ENCODE measurements around the gene SEC24B. TPM values are rescaled to one million over a fixed set of nuclear protein-coding genes. Genes with fewer than 3 reads are reported as not detected.
A peak's percentile ranks its signal among the peaks of the same experiment; 100 is the strongest.

SEC24B gene
- total RNA-seq, 4 donors from 2014 or later = 34.8 to 41.0 (median 37.8) TPM

GRCh38 chr4:109432203-109432602 lies 1.4 kb upstream of the SEC24B start:
- no peak for DNase-seq (ENCODE audit: low spot score)
- ATAC-seq (ENCODE audit: low FRiP score) = no peak
- no peak for TF ChIP-seq CTCF (IDR thresholded peaks at IDR 0.05)

- TF ChIP-seq CTCF (IDR thresholded peaks at IDR 0.05) = no peak
- DNase-seq (ENCODE audit: low spot score) (no peak), ATAC-seq (ENCODE audit: low FRiP score) (peak; percentile 69)
Measured at GRCh38 chr4:109432696-109433095, 919 bp upstream of the SEC24B start.

- no peak for TF ChIP-seq CTCF (IDR thresholded peaks at IDR 0.05)
- ATAC-seq (ENCODE audit: low FRiP score) = peak; percentile 62
- no peak for DNase-seq (ENCODE audit: low spot score)
Measured at GRCh38 chr4:109434007-109434971, 674 bp downstream of the SEC24B start.

- TF ChIP-seq CTCF (IDR thresholded peaks at IDR 0.05) = no peak
- no peak for DNase-seq (ENCODE audit: low spot score)
- ATAC-seq (ENCODE audit: low FRiP score) = no peak
Measured at GRCh38 chr4:109435635-109436034, 2.0 kb downstream of the SEC24B start.

GRCh38 chr4:109436504-109436903 lies 2.9 kb downstream of the SEC24B start:
- no peak for DNase-seq (ENCODE audit: low spot score)
- ATAC-seq (ENCODE audit: low FRiP score) = no peak
- TF ChIP-seq CTCF (IDR thresholded peaks at IDR 0.05) = no peak

GRCh38 chr4:109440948-109441347 lies 7.3 kb downstream of the SEC24B start:
- DNase-seq (ENCODE audit: low spot score) (no peak), ATAC-seq (ENCODE audit: low FRiP score) (peak; percentile 73)
- no peak for TF ChIP-seq CTCF (IDR thresholded peaks at IDR 0.05)

Data from omental fat pad (tissue), 4 donors.